Nephron (organoid): ENCODE data around the gene PACSIN2.
A peak's percentile ranks its signal among the peaks of the same experiment; 100 is the strongest.
"Not testable (repeated sequence)": the region's sequence is repeated elsewhere in the genome, so short reads cannot be mapped to it uniquely, and the experiment has no call there.

ENCODE experiments used
- H3K27ac Mint-ChIP-seq, 3 experiments: 2 replicates each; pipeline ENCODE4 v1.8.0; 2020; ENCODE audit warnings: mixed read lengths in 3 of 3, mild to moderate bottlenecking in 2 of 3, moderate library complexity in 1 of 3
- H3K27me3 Mint-ChIP-seq: 2 replicates; pipeline ENCODE4 v1.8.0; 2021; ENCODE audit warnings: low read depth, mild to moderate bottlenecking, moderate library complexity, mixed read lengths
- H3K36me3 Mint-ChIP-seq: 2 replicates; pipeline ENCODE4 v1.8.0; 2020; ENCODE audit warnings: low read depth, mixed read lengths
- H3K4me1 Mint-ChIP-seq: 2 replicates; pipeline ENCODE4 v1.8.0; 2020; ENCODE audit warnings: mixed read lengths
- H3K4me3 Mint-ChIP-seq, 3 experiments: 2 replicates each; pipeline ENCODE4 v1.8.0; 2020; ENCODE audit warnings: mild to moderate bottlenecking in 3 of 3, mixed read lengths in 3 of 3, moderate library complexity in 2 of 3
- H3K9me3 Mint-ChIP-seq: 2 replicates; pipeline ENCODE4 v1.8.0; 2020; ENCODE audit warnings: mixed read lengths
- CTCF ChIP-seq, 3 experiments: fragments of 200-600 bp; sonication (generic); IDR thresholded peaks; one replicate each; pipeline ENCODE4 v1.5.0; 2021; ENCODE audit warnings: antibody characterized with exemption in 3 of 3; ENCODE audit not compliant: unreplicated experiment in 3 of 3

The PACSIN2 gene

GRCh38 chr22:43031617-43032016, 16.7 kb upstream of the PACSIN2 start:
- Mint-ChIP-seq H3K4me3 (no peak overlapping the region), H3K4me1 (peaks cover 4% of the 10 kb centered on the region), H3K27me3 (peaks cover 4% of the 10 kb centered on the region), H3K36me3 (no peaks in the 10 kb centered on the region), H3K9me3 (no peaks in the 10 kb centered on the region), H3K27ac (no peak overlapping the region)
- TF ChIP-seq CTCF (IDR thresholded peaks at IDR 0.05; ENCODE audit: unreplicated experiment in 3 of 3): no peak

GRCh38 chr22:43018615-43019014, 3.7 kb upstream of the PACSIN2 start:
- Mint-ChIP-seq H3K36me3 (no peaks in the 10 kb centered on the region), H3K4me3 (no peak overlapping the region), H3K27me3 (peaks cover 12% of the 10 kb centered on the region), H3K4me1 (peaks cover 11% of the 10 kb centered on the region), H3K27ac (peak overlapping the region in 2 of 3 experiments; percentile 49 to 53), H3K9me3 (no peaks in the 10 kb centered on the region)
- TF ChIP-seq CTCF (IDR thresholded peaks at IDR 0.05; ENCODE audit: unreplicated experiment in 3 of 3): no peak

GRCh38 chr22:43017525-43018460, 2.8 kb upstream of the PACSIN2 start:
- TF ChIP-seq CTCF (IDR thresholded peaks at IDR 0.05; ENCODE audit: unreplicated experiment in 3 of 3): no peak
- Mint-ChIP-seq H3K4me1 (peaks cover 19% of the 10 kb centered on the region), H3K4me3 (peak overlapping the region; percentile 51 to 67 (median 59)), H3K36me3 (no peaks in the 10 kb centered on the region), H3K27me3 (peaks cover 9% of the 10 kb centered on the region), H3K27ac (peak overlapping the region in 2 of 3 experiments; percentile 49 to 53), H3K9me3 (no peaks in the 10 kb centered on the region)

DNA sequence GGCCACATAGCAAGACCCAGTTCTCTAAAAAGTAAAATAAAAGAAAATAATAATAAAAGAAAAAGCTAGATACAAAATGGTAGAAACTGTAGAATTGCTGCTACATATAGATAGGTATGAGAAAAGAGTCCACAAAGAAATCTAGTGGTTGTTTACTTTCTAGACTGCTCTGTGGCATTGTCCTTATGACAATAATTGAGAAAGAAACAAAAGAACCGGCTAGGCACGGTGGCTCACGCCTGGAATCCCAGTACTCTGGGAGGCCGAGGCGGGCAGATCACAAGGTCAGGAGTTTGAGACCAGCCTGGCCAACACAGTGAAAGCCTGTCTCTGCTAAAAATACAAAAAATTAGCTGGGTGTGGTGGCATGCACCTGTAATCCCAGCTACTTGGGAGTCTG, 1.2 kb upstream of the PACSIN2 start:
- not testable (repeated sequence) for H3K27me3 Mint-ChIP-seq, H3K9me3 Mint-ChIP-seq, H3K27ac Mint-ChIP-seq, H3K4me3 Mint-ChIP-seq, H3K36me3 Mint-ChIP-seq
- H3K4me1 Mint-ChIP-seq: peaks cover 23% of the 10 kb centered on the region

DNA sequence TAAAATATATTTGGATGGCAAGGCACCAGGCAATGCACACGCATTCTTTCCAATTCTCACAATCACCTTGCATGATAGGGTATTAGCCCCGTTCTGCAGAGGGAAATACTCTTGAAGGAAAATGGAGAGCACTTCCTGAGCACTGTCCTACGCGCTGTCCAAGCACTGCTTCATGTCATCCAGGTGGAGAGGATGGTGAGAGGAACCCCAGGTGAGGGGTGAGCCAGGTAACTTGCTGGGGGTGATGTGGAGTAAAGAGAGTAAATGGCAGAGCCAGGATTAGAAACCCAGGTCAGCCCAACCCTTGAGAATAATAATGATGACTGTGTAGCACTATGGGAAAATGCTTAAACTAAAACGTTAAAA, 711 bp upstream of the PACSIN2 start:
- no peak for TF ChIP-seq CTCF (IDR thresholded peaks at IDR 0.05; ENCODE audit: unreplicated experiment in 3 of 3)
- H3K4me3 Mint-ChIP-seq: peak overlapping the region; percentile 97 to 99 (median 97)
- H3K36me3 Mint-ChIP-seq: no peaks in the 10 kb centered on the region
- peaks cover 25% of the 10 kb centered on the region for H3K4me1 Mint-ChIP-seq
- H3K27me3 Mint-ChIP-seq: peaks cover 7% of the 10 kb centered on the region
- peak overlapping the region; percentile 61 to 95 (median 92) for H3K27ac Mint-ChIP-seq
- H3K9me3 Mint-ChIP-seq: no peaks in the 10 kb centered on the region

- peaks cover 7% of the 10 kb centered on the region for H3K27me3 Mint-ChIP-seq
- H3K4me3 Mint-ChIP-seq: peak overlapping the region; percentile 97 to 99 (median 97)
- no peak for TF ChIP-seq CTCF (IDR thresholded peaks at IDR 0.05; ENCODE audit: unreplicated experiment in 3 of 3)
- no peaks in the 10 kb centered on the region for H3K36me3 Mint-ChIP-seq
- H3K4me1 Mint-ChIP-seq: peaks cover 28% of the 10 kb centered on the region
- no peaks in the 10 kb centered on the region for H3K9me3 Mint-ChIP-seq
- H3K27ac Mint-ChIP-seq: peak overlapping the region; percentile 56 to 95 (median 80)
These were observed 557 bp downstream of the PACSIN2 start for GRCh38 chr22:43014316-43014868.
